GM23248 (cell line): ENCODE results near the gene STAMBP. TPM values are rescaled to one million over a fixed set of nuclear protein-coding genes. Genes with fewer than 3 reads are reported as not detected.

ENCODE experiments used
- DNase-seq: peaks from one replicate; pipeline ENCODE4 v3.0.0-alpha.2; 2015
- H2AFZ ChIP-seq: fragments of 200-600 bp; sonication (generic); 2 replicates; pipeline ENCODE4 v1.6.1; 2016; ENCODE audit warnings: antibody characterized with exemption
- H3F3A ChIP-seq: fragments of 200-600 bp; sonication (generic); 2 replicates; pipeline ENCODE4 v1.6.1; 2016; ENCODE audit warnings: mild to moderate bottlenecking, antibody characterized with exemption, mixed run types; ENCODE audit not compliant: insufficient read depth
- H3K27ac ChIP-seq: fragments of 200-600 bp; sonication (generic); 2 replicates; pipeline ENCODE4 v1.5.1; 2016; ENCODE audit warnings: mild to moderate bottlenecking
- H3K27me3 ChIP-seq: fragments of 200-600 bp; sonication (generic); replicated peaks from 2 replicates; pipeline ENCODE4 v1.6.1; 2016; ENCODE audit warnings: mild to moderate bottlenecking; ENCODE audit not compliant: insufficient read depth
- H3K36me3 ChIP-seq: fragments of 200-600 bp; sonication (generic); 2 replicates; pipeline ENCODE4 v1.6.1; 2016; ENCODE audit warnings: low read depth, mild to moderate bottlenecking
- H3K4me1 ChIP-seq: fragments of 200-600 bp; sonication (generic); 2 replicates; pipeline ENCODE4 v1.6.1; 2016; ENCODE audit warnings: mild to moderate bottlenecking; ENCODE audit not compliant: insufficient read depth
- H3K4me2 ChIP-seq: fragments of 200-600 bp; sonication (generic); one replicate; pipeline ENCODE4 v1.6.1; 2016; ENCODE audit warnings: mild to moderate bottlenecking; ENCODE audit not compliant: unreplicated experiment
- H3K4me3 ChIP-seq: fragments of 200-600 bp; sonication (generic); 2 replicates; pipeline ENCODE4 v1.5.1; 2016; ENCODE audit warnings: mild to moderate bottlenecking
- H3K79me2 ChIP-seq: fragments of 200-600 bp; sonication (generic); 2 replicates; pipeline ENCODE4 v1.6.1; 2016; ENCODE audit warnings: mild to moderate bottlenecking; ENCODE audit not compliant: insufficient read depth
- H3K9ac ChIP-seq: fragments of 200-600 bp; sonication (generic); 2 replicates; pipeline ENCODE4 v1.6.1; 2016; ENCODE audit warnings: mild to moderate bottlenecking
- H3K9me2 ChIP-seq: fragments of 200-600 bp; sonication (generic); 2 replicates; pipeline ENCODE4 v1.6.1; 2016; ENCODE audit warnings: mixed run types, mild to moderate bottlenecking, moderate library complexity; ENCODE audit not compliant: insufficient read depth
- H3K9me3 ChIP-seq: fragments of 200-600 bp; sonication (generic); one replicate; pipeline ENCODE4 v1.6.1; 2017; ENCODE audit warnings: low read depth
- H4K20me1 ChIP-seq: fragments of 200-600 bp; sonication (generic); 2 replicates; pipeline ENCODE4 v1.6.0; 2016; ENCODE audit not compliant: insufficient read depth
- EZH2 ChIP-seq: fragments of 200-600 bp; sonication (generic); IDR thresholded peaks from 2 replicates; pipeline ENCODE4 v1.6.1; 2018; ENCODE audit warnings: antibody characterized with exemption, mild to moderate bottlenecking; ENCODE audit not compliant: insufficient read depth, poor library complexity, severe bottlenecking
- EZH2phosphoT487 ChIP-seq: fragments of 200-600 bp; sonication (generic); IDR thresholded peaks from 2 replicates; pipeline ENCODE4 v1.6.1; 2018; ENCODE audit warnings: antibody characterized with exemption, moderate library complexity, mild to moderate bottlenecking, low read depth; ENCODE audit not compliant: insufficient read depth
- WGBS, 2 experiments: methylation state at CpG; one replicate each; pipeline ENCODE4 v1.1.6; 2015 to 2017; ENCODE audit warnings: low lambda C conversion rate in 2 of 2, low coverage in 1 of 2; ENCODE audit errors: missing lambda C conversion rate in 2 of 2; 5-methylcytosine and 5-hydroxymethylcytosine counted together
- in situ Hi-C: fragments of 300-500 bp; cut with MboI; formaldehyde crosslinking; loops from 2 replicates; pipeline ENCODE4 v1.15.0; 2020
- polyA plus RNA-seq: library from polyadenylated mRNA; unstranded; fragments of >200 nt; fragmentation: Nextera tagmentation; extraction: Ambion mirVana; gene quantifications from 2 replicates; pipeline ENCODE4 v1.2.1, GENCODE V29; 2016
- total RNA-seq: library from RNA; depleted of rRNA; stranded (reverse); fragments of >200 nt; shearing (Covaris generic); gene quantifications from 2 replicates; pipeline ENCODE4 v1.2.3, GENCODE V29; 2014

The STAMBP gene
- total and polyA plus RNA-seq, 2 experiments from 2014 or later = 24.4 to 35.9 TPM

GRCh38 chr2:73822276-73822675 lies 6.5 kb upstream of the STAMBP start:
- in situ Hi-C loops = no loop called here
- no peak overlapping the region for H3K4me3 ChIP-seq

GRCh38 chr2:73822991-73823390 lies 5.8 kb upstream of the STAMBP start:
- H3K9me3 ChIP-seq = no peaks in the 10 kb centered on the region
- H3K9me2 ChIP-seq = no peaks in the 10 kb centered on the region
- no peak overlapping the region for H3K4me2 ChIP-seq
- no peaks in the 10 kb centered on the region for H3K36me3 ChIP-seq
- no peak overlapping the region for H2AFZ ChIP-seq
- no peaks in the 10 kb centered on the region for H3K79me2 ChIP-seq
- no peak overlapping the region for H3K4me3 ChIP-seq
- H3F3A ChIP-seq = peaks cover 8% of the 10 kb centered on the region
- in situ Hi-C loops = no loop called here
- TF ChIP-seq EZH2 (no peak), EZH2phosphoT487 (no peak)
- DNase-seq = no peak
- whole genome bisulfite sequencing, 2 experiments = 42 to 44% methylated on average over 2 of the region's 2 CpGs
- no peak overlapping the region for H3K27ac ChIP-seq
- H3K9ac ChIP-seq = no peak overlapping the region
- 0 out of 2 replicates have a peak, but pooled peaks cover 15% of the 10 kb centered on the region for H3K27me3 ChIP-seq
- no peaks in the 10 kb centered on the region for H4K20me1 ChIP-seq
- peaks cover 4% of the 10 kb centered on the region for H3K4me1 ChIP-seq

More at GRCh38 chr2:73822276-73822675, 6.5 kb upstream of the STAMBP start:
- Histone ChIP-seq H4K20me1 (no peaks in the 10 kb centered on the region), H3K4me1 (peaks cover 3% of the 10 kb centered on the region; the same call in 1 of the 2 replicates), H3K4me2 (no peak overlapping the region), H3K36me3 (no peaks in the 10 kb centered on the region), H2AFZ (no peak overlapping the region), H3F3A (peaks cover under 1% of the 10 kb centered on the region; the same call in 1 of the 2 replicates), H3K79me2 (no peaks in the 10 kb centered on the region), H3K27ac (no peak overlapping the region), H3K9ac (no peak overlapping the region), H3K27me3 (0 out of 2 replicates have a peak, but pooled peaks cover 15% of the 10 kb centered on the region), H3K9me2 (no peaks in the 10 kb centered on the region), H3K9me3 (no peaks in the 10 kb centered on the region)
- DNase-seq = no peak
- WGBS, 2 experiments = 24 to 28% methylated on average over 1 of the region's 1 CpG
- TF ChIP-seq EZH2 = no peak
- no peak for TF ChIP-seq EZH2phosphoT487

GRCh38 chr2:73823416-73823815 lies 5.3 kb upstream of the STAMBP start:
- H4K20me1 ChIP-seq = no peaks in the 10 kb centered on the region
- no peak overlapping the region for H3K4me3 ChIP-seq
- peaks cover 12% of the 10 kb centered on the region for H3F3A ChIP-seq
- WGBS, 2 experiments = 5 to 14% methylated on average over 2 of the region's 2 CpGs
- H3K79me2 ChIP-seq = no peaks in the 10 kb centered on the region
- in situ Hi-C loops = no loop called here
- peaks cover 8% of the 10 kb centered on the region for H3K4me1 ChIP-seq
- no peaks in the 10 kb centered on the region for H3K9me3 ChIP-seq
- TF ChIP-seq EZH2 = no peak
- no peak for TF ChIP-seq EZH2phosphoT487
- no peaks in the 10 kb centered on the region for H3K36me3 ChIP-seq
- no peak for DNase-seq
- 0 out of 2 replicates have a peak, but pooled peaks cover 15% of the 10 kb centered on the region for H3K27me3 ChIP-seq
- no peaks in the 10 kb centered on the region for H3K9me2 ChIP-seq
- H3K9ac ChIP-seq = no peak overlapping the region
- no peak overlapping the region for H2AFZ ChIP-seq
- H3K27ac ChIP-seq = no peak overlapping the region
- H3K4me2 ChIP-seq = no peak overlapping the region

DNA sequence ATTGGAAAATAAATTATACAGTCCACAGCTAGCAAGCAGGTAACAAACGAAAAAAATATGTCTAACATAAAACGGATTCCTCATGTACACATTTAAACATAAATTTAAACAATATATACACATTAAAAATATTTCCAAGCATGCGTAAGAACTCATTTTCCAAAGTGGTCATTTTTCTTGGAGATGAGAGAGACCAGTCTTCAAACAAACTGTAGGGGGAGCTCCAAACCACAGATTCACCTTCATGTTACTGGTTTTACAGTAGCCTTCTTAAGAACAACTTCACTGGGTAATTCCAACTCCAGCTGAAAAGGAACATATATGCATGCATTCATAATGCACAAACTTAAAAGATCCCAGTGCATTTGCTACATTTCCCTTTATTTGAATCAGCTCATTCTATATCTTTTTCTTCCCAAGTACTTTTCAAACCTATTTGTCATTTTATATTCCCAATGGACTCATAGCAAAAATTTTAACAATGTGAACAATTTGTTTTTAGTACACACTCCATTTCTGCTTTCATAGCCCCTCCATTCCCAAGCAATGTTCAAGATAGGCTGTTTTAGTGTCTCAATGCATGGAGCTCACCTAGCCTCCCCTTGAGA lies 4.7 kb upstream of the STAMBP start:
- in situ Hi-C loops = no loop called here
- Histone ChIP-seq H3K9me2 (no peaks in the 10 kb centered on the region), H3K4me3 (no peak overlapping the region), H3K9me3 (no peaks in the 10 kb centered on the region), H3F3A (peaks cover 14% of the 10 kb centered on the region), H3K4me1 (peaks cover 9% of the 10 kb centered on the region), H3K4me2 (no peak overlapping the region), H3K27me3 (0 out of 2 replicates have a peak, but pooled peaks cover 15% of the 10 kb centered on the region), H3K79me2 (no peaks in the 10 kb centered on the region), H3K9ac (no peak overlapping the region), H3K36me3 (no peaks in the 10 kb centered on the region), H2AFZ (no peak overlapping the region), H3K27ac (no peak overlapping the region), H4K20me1 (no peaks in the 10 kb centered on the region)
- peak; percentile 79 for DNase-seq
- WGBS, 2 experiments = 2 to 3% methylated on average over 3 of the region's 3 CpGs
- no peak for TF ChIP-seq EZH2
- no peak for TF ChIP-seq EZH2phosphoT487
